ENCODE data around the gene PARD3. TPM values are rescaled to one million over a fixed set of nuclear protein-coding genes. Genes with fewer than 3 reads are reported as not detected.
A peak's percentile ranks its signal among the peaks of the same experiment; 100 is the strongest.

The PARD3 gene
- total and polyA plus RNA-seq, 2 donors (not counting 1 experiment from before 2014, with no cell fraction given) = 24.0 to 46.4 TPM

DNA sequence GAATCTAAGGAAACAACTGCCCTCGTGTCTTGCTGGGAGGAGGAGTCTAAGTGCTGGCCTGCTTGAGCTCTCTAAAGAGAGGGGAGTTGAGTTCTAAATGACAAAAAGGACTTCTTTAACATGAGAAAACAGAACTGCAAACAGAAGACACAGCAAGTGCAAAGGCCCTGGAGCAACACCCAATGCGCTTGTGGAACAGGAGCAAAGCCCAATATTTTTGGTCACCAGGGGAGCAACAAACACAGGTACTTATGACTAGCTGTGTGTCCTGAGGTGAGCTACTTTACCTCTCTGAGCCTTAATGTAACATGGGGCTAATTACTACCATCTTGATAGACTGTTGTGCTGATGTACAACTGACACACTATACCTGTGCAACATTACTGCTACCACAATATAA, 634.3 kb downstream of the PARD3 start:
- H3K4me1 ChIP-seq (ENCODE audit: control insufficient read depth, extremely low read depth, insufficient read depth, low read length) = peaks cover 5% of the 10 kb centered on the region
- no peak overlapping the region for H3K9ac ChIP-seq (ENCODE audit: insufficient read depth, low read length)
- DNase-seq (ENCODE audit: low read depth in 2 of 2) = no peak
- H2AFZ ChIP-seq (ENCODE audit: low read length) = no peak overlapping the region
- H3K4me3 ChIP-seq (replicated peaks in 1 of 4; ENCODE audit: control extremely low read depth in 1 of 4, insufficient read depth in 1 of 4, low read depth in 3 of 4, low read length in 4 of 4) = no peak overlapping the region
- no peak for TF ChIP-seq EZH2 (IDR thresholded peaks at IDR 0.05; ENCODE audit: low read length, missing control alignments)
- TF ChIP-seq, protein P1, sequence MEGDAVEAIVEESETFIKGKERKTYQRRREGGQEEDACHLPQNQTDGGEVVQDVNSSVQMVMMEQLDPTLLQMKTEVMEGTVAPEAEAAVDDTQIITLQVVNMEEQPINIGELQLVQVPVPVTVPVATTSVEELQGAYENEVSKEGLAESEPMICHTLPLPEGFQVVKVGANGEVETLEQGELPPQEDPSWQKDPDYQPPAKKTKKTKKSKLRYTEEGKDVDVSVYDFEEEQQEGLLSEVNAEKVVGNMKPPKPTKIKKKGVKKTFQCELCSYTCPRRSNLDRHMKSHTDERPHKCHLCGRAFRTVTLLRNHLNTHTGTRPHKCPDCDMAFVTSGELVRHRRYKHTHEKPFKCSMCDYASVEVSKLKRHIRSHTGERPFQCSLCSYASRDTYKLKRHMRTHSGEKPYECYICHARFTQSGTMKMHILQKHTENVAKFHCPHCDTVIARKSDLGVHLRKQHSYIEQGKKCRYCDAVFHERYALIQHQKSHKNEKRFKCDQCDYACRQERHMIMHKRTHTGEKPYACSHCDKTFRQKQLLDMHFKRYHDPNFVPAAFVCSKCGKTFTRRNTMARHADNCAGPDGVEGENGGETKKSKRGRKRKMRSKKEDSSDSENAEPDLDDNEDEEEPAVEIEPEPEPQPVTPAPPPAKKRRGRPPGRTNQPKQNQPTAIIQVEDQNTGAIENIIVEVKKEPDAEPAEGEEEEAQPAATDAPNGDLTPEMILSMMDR (conservative IDR thresholded peaks at IDR 0.05 in 1 of 2, IDR thresholded peaks at IDR 0.05 in 1 of 2; ENCODE audit: low read depth in 1 of 2, low read length in 2 of 2) = no peak
- no peaks in the 10 kb centered on the region for H3K79me2 ChIP-seq (ENCODE audit: control insufficient read depth, insufficient read depth, low read length)
- H3K36me3 ChIP-seq (ENCODE audit: control insufficient read depth, insufficient read depth, low read length) = no peaks in the 10 kb centered on the region
- no peak overlapping the region for H3K27ac ChIP-seq (ENCODE audit: insufficient read depth, low read length)
- no peaks in the 10 kb centered on the region for H4K20me1 ChIP-seq (ENCODE audit: control insufficient read depth, extremely low read depth, insufficient read depth, low read length)
- H3K27me3 ChIP-seq (ENCODE audit: control insufficient read depth, insufficient read depth, low read length) = no peaks in the 10 kb centered on the region
- no peaks in the 10 kb centered on the region for H3K9me3 ChIP-seq (ENCODE audit: control insufficient read depth, insufficient read depth, low read depth, low read length)
- no peak overlapping the region for H3K4me2 ChIP-seq (ENCODE audit: extremely low read depth, insufficient read depth, low read length)

DNA sequence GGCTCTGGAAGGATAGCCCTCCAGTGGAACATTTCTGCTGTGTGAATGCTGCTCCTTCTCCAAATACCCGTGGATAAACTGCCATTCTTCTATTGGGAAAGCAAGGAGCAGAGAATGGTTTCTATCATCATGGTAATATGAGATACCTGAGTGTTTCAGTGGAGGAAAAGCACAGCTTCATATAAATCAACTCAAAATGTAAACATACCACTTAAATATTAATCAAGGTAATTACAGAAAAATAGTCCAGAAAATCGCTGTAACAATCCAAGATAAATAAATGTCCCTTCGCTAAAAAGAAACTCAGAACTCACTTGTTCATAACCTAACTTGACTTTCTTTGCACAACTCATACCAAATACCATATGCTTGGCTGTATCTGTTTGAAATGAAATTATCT, 635.8 kb downstream of the PARD3 start:
- Histone ChIP-seq H3K9ac (ENCODE audit: insufficient read depth, low read length) (no peak overlapping the region), H3K4me3 (replicated peaks in 1 of 4; ENCODE audit: control extremely low read depth in 1 of 4, insufficient read depth in 1 of 4, low read depth in 3 of 4, low read length in 4 of 4) (no peak overlapping the region), H3K36me3 (ENCODE audit: control insufficient read depth, insufficient read depth, low read length) (no peaks in the 10 kb centered on the region), H3K9me3 (ENCODE audit: control insufficient read depth, insufficient read depth, low read depth, low read length) (no peaks in the 10 kb centered on the region), H3K79me2 (ENCODE audit: control insufficient read depth, insufficient read depth, low read length) (no peaks in the 10 kb centered on the region), H2AFZ (ENCODE audit: low read length) (no peak overlapping the region), H3K4me2 (ENCODE audit: extremely low read depth, insufficient read depth, low read length) (no peak overlapping the region), H4K20me1 (ENCODE audit: control insufficient read depth, extremely low read depth, insufficient read depth, low read length) (no peaks in the 10 kb centered on the region), H3K27me3 (ENCODE audit: control insufficient read depth, insufficient read depth, low read length) (no peaks in the 10 kb centered on the region), H3K4me1 (ENCODE audit: control insufficient read depth, extremely low read depth, insufficient read depth, low read length) (peaks cover 5% of the 10 kb centered on the region), H3K27ac (ENCODE audit: insufficient read depth, low read length) (no peak overlapping the region)
- no peak for TF ChIP-seq EZH2 (IDR thresholded peaks at IDR 0.05; ENCODE audit: low read length, missing control alignments)
- no peak for DNase-seq (ENCODE audit: low read depth in 2 of 2)

DNA sequence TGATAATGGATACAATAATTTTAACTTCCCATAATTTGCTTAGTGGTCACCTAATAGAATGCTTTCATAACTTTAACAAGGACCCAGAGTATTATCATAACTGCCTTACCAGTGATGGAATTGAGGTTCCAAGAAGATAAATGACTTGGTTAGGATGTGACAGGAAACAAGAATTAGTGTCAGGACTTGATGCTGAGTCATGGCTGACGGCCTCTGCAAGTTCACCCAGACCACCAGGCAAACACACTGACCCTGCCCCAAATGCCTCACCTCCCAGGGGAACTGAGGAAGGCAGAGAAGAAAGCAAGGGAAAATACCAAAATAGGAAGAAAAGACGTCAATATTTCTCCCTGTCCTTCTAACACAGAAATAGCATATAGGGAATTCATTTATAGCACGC, 636.3 kb downstream of the PARD3 start:
- H3K79me2 ChIP-seq (ENCODE audit: control insufficient read depth, insufficient read depth, low read length) = no peaks in the 10 kb centered on the region
- no peaks in the 10 kb centered on the region for H4K20me1 ChIP-seq (ENCODE audit: control insufficient read depth, extremely low read depth, insufficient read depth, low read length)
- no peak overlapping the region for H3K4me2 ChIP-seq (ENCODE audit: extremely low read depth, insufficient read depth, low read length)
- TF ChIP-seq, protein P1 (conservative IDR thresholded peaks at IDR 0.05 in 1 of 2, IDR thresholded peaks at IDR 0.05 in 1 of 2; ENCODE audit: low read depth in 1 of 2, low read length in 2 of 2) = no peak
- no peak for TF ChIP-seq EZH2 (IDR thresholded peaks at IDR 0.05; ENCODE audit: low read length, missing control alignments)
- peaks cover 5% of the 10 kb centered on the region for H3K4me1 ChIP-seq (ENCODE audit: control insufficient read depth, extremely low read depth, insufficient read depth, low read length)
- H3K9me3 ChIP-seq (ENCODE audit: control insufficient read depth, insufficient read depth, low read depth, low read length) = no peaks in the 10 kb centered on the region
- H3K36me3 ChIP-seq (ENCODE audit: control insufficient read depth, insufficient read depth, low read length) = no peaks in the 10 kb centered on the region
- no peak overlapping the region for H3K4me3 ChIP-seq (replicated peaks in 1 of 4; ENCODE audit: control extremely low read depth in 1 of 4, insufficient read depth in 1 of 4, low read depth in 3 of 4, low read length in 4 of 4)
- H3K27ac ChIP-seq (ENCODE audit: insufficient read depth, low read length) = no peak overlapping the region
- DNase-seq (ENCODE audit: low read depth in 2 of 2) = peak in 1 of 2 donors; percentile 41
- no peak overlapping the region for H2AFZ ChIP-seq (ENCODE audit: low read length)
- no peaks in the 10 kb centered on the region for H3K27me3 ChIP-seq (ENCODE audit: control insufficient read depth, insufficient read depth, low read length)
- H3K9ac ChIP-seq (ENCODE audit: insufficient read depth, low read length) = no peak overlapping the region

All from fibroblast of lung (primary cell).